Endothelial cell of umbilical vein (primary cell): Measurements from ENCODE around the gene LILRA5. TPM values are rescaled to one million over a fixed set of nuclear protein-coding genes. Genes with fewer than 3 reads are reported as not detected.

Experiments used
- BruUV-seq: library from RNA; stranded (reverse); fragments of 400-500 nt; replicated peaks from 2 replicates; lab custom pipeline; 2021; lab: Mats Ljungman, UMichigan
- CTCF ChIA-PET: fragments of 300-600, 350-600 bp; sonication (Branson Sonifier 250); formaldehyde crosslinking; loops from one replicate; lab custom pipeline; 2021; ENCODE audit warnings: antibody characterized with exemption, inconsistent platforms; lab: Charles Lee
- POLR2A ChIA-PET: fragments of 300-600, 350-600 bp; sonication (Branson Sonifier 250); formaldehyde crosslinking; loops from one replicate; lab custom pipeline; 2021; ENCODE audit warnings: antibody characterized with exemption, inconsistent platforms; lab: Charles Lee
- DNase-seq: peaks from one replicate; pipeline ENCODE4 v3.0.0-alpha.2; 2011; ENCODE audit warnings: low read depth, low spot score
- FAIRE-seq: peaks from 2 replicates; lab custom pipeline; 2011; peaks lifted over from hg19 to GRCh38; lab: Jason Lieb, UNC
- H2AFZ ChIP-seq: 2 replicates; pipeline ENCODE4 v1.6.0; 2012; ENCODE audit warnings: low read depth, low read length, control low read depth, inconsistent platforms
- H3K27ac ChIP-seq: 2 replicates; pipeline ENCODE4 v1.5.1; 2011; ENCODE audit warnings: low read depth, mild to moderate bottlenecking, control low read depth, low read length, moderate library complexity; ENCODE audit not compliant: insufficient read depth
- H3K27me3 ChIP-seq, 2 experiments: 2 replicates each; pipeline versions ENCODE4 v1.6.0 to v1.6.1; 2011; ENCODE audit warnings: low read length in 2 of 2, mixed read lengths in 1 of 2; ENCODE audit not compliant: control insufficient read depth in 2 of 2, insufficient read depth in 2 of 2
- H3K36me3 ChIP-seq, 2 experiments: 2 replicates in 1 of 2; 3 replicates in 1 of 2; pipeline ENCODE4 v1.5.1; 2011; ENCODE audit warnings: low read length in 2 of 2, mild to moderate bottlenecking in 1 of 2, moderate library complexity in 1 of 2; ENCODE audit not compliant: control insufficient read depth in 2 of 2, insufficient read depth in 2 of 2; ENCODE audit errors: extremely low read depth in 1 of 2
- H3K4me1 ChIP-seq: 3 replicates; pipeline ENCODE4 v1.5.1; 2011; ENCODE audit warnings: mild to moderate bottlenecking, low read length; ENCODE audit not compliant: control insufficient read depth, insufficient read depth; ENCODE audit errors: extremely low read depth
- H3K4me2 ChIP-seq: 2 replicates; pipeline ENCODE4 v1.6.1; 2011; ENCODE audit warnings: low read length, control low read depth, mixed read lengths; ENCODE audit not compliant: insufficient read depth
- H3K4me3 ChIP-seq, 3 experiments: fragments of 200-600 bp in 1 of 3; sonication (generic), shearing (Covaris generic) in 1 of 3; replicated peaks in 1 of 3; 2 replicates each; pipeline ENCODE4 v1.5.1; 2011 to 2016; ENCODE audit warnings: control low read depth in 3 of 3, low read length in 3 of 3, mild to moderate bottlenecking in 2 of 3, inconsistent platforms in 1 of 3, low read depth in 1 of 3, moderate library complexity in 1 of 3; ENCODE audit not compliant: insufficient read depth in 1 of 3
- H3K79me2 ChIP-seq: 2 replicates; pipeline ENCODE4 v1.6.0; 2012; ENCODE audit warnings: low read length, inconsistent platforms; ENCODE audit not compliant: control insufficient read depth, insufficient read depth
- H3K9ac ChIP-seq: replicated peaks from 2 replicates; pipeline ENCODE3; 2011; ENCODE audit warnings: low read length, control low read depth; ENCODE audit not compliant: insufficient read depth; ENCODE audit errors: extremely low read depth
- H3K9me1 ChIP-seq: replicated peaks from 3 replicates; pipeline ENCODE4 v1.6.0; 2011; ENCODE audit warnings: mild to moderate bottlenecking, low read length; ENCODE audit not compliant: control insufficient read depth, insufficient read depth; ENCODE audit errors: extremely low read depth
- H3K9me3 ChIP-seq: replicated peaks from 2 replicates; pipeline ENCODE4 v1.5.1; 2012; ENCODE audit warnings: low read length, inconsistent platforms; ENCODE audit not compliant: control insufficient read depth, insufficient read depth
- H4K20me1 ChIP-seq: replicated peaks from 2 replicates; pipeline ENCODE3; 2011; ENCODE audit warnings: mild to moderate bottlenecking, low read length; ENCODE audit not compliant: control insufficient read depth, insufficient read depth; ENCODE audit errors: extremely low read depth
- EZH2 ChIP-seq: IDR thresholded peaks from 2 replicates; pipeline ENCODE4 v1.6.1; 2012; ENCODE audit warnings: borderline replicate concordance, low read depth, mild to moderate bottlenecking, moderate library complexity, low read length, inconsistent platforms; ENCODE audit not compliant: severe bottlenecking
- FOS ChIP-seq: IDR thresholded peaks from 2 replicates; pipeline ENCODE4 v1.6.1; 2011; ENCODE audit warnings: mild to moderate bottlenecking, low read length, moderate library complexity, borderline replicate concordance; ENCODE audit not compliant: insufficient read depth
- GATA2 ChIP-seq: IDR thresholded peaks from 2 replicates; pipeline ENCODE4 v1.7.0; 2011; ENCODE audit warnings: low read depth, mild to moderate bottlenecking, moderate library complexity, mixed read lengths, low read length; ENCODE audit not compliant: insufficient read length, insufficient read depth
- JUN ChIP-seq: IDR thresholded peaks from 2 replicates; pipeline ENCODE4 v1.6.1; 2011; ENCODE audit warnings: borderline replicate concordance, low read depth; ENCODE audit not compliant: insufficient read length, insufficient read depth
- MYC ChIP-seq: IDR thresholded peaks from one replicate; pipeline ENCODE4 v1.6.1; 2011; ENCODE audit warnings: mild to moderate bottlenecking, low read depth, low read length
- POLR2A ChIP-seq: IDR thresholded peaks from 2 replicates; pipeline ENCODE4 v1.6.1; 2012; ENCODE audit warnings: low read depth, mild to moderate bottlenecking, control low read depth, low read length
- POLR2AphosphoS5 ChIP-seq: IDR thresholded peaks from 2 replicates; pipeline ENCODE4 v1.6.1; 2012; ENCODE audit warnings: low read depth, mild to moderate bottlenecking, control low read depth, low read length, moderate library complexity; ENCODE audit not compliant: insufficient read depth
- dilution Hi-C: fragments of 300-500 bp; cut with MboI; formaldehyde crosslinking; loops from one replicate; pipeline ENCODE4 v1.15.0; 2019; ENCODE audit warnings: low sequenced_read_pairs; ENCODE audit not compliant: extremely low pct_ligation_motif_present
- intact Hi-C: fragments of 100-400 bp; cut with micrococcal nuclease; formaldehyde crosslinking; loops from one replicate; pipeline ENCODE4 v1.10.0; 2022
- polyA plus RNA-seq, 4 experiments: library from polyadenylated mRNA; depleted of rRNA in 3 of 4; stranded (reverse) in 3 of 4; unstranded in 1 of 4; fragments of >200 nt; gene quantifications; 2 replicates each; pipeline versions ENCODE4 v1.2.1 to v1.2.3, GENCODE V29; 2011 to 2012; ENCODE audit warnings: missing spikeins in 1 of 4
- total RNA-seq: library from RNA; stranded (reverse); gene quantifications from 2 replicates; pipeline ENCODE4 v1.2.3, GENCODE V29; 2021
- TF ChIP-seq, protein P1 (sequence below), 2 donors: IDR thresholded peaks; 1 replicate in 1 of 2; 2 replicates in 1 of 2; pipeline ENCODE4 v1.5.1; 2011; ENCODE audit warnings: low read length in 2 of 2, mild to moderate bottlenecking in 2 of 2, moderate library complexity in 2 of 2, control low read depth in 1 of 2, inconsistent platforms in 1 of 2, low read depth in 1 of 2; ENCODE audit not compliant: insufficient read depth in 1 of 2; ENCODE audit errors: extremely low read depth in 1 of 2
- TF ChIP-seq, protein P2 (sequence below): IDR thresholded peaks from 2 replicates; pipeline ENCODE4 v1.6.1; 2011; ENCODE audit not compliant: insufficient read depth, insufficient read length

Gene LILRA5
- total and polyA plus RNA-seq, 2 donors (not counting 3 experiments of a cell fraction or from before 2014, with no cell fraction given) = not detected

DNA sequence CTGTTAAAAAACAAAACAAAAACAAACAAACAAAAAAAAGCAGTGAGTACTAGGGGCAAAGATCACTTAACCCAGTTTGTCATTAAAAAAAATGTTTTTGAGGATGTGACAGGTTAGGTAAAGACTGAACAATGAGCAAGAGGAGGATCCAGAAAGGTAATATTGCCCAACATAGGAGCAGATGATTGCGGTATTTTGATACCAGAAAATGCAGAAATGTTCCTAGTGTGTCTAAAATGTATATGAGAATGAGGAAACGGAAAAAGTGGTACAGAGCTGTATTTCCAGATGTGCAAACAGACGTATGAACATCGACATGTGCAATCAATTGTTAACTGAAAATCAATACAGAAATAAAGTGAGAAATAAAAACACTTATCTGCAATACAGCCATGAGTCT lies 30.9 kb upstream of the LILRA5 start:
- no peaks in the 10 kb centered on the region for H3K4me1 ChIP-seq
- H3K4me2 ChIP-seq = no peak overlapping the region
- H3K36me3 ChIP-seq = no peaks in the 10 kb centered on the region
- TF ChIP-seq GATA2 = no peak
- TF ChIP-seq, protein P1, sequence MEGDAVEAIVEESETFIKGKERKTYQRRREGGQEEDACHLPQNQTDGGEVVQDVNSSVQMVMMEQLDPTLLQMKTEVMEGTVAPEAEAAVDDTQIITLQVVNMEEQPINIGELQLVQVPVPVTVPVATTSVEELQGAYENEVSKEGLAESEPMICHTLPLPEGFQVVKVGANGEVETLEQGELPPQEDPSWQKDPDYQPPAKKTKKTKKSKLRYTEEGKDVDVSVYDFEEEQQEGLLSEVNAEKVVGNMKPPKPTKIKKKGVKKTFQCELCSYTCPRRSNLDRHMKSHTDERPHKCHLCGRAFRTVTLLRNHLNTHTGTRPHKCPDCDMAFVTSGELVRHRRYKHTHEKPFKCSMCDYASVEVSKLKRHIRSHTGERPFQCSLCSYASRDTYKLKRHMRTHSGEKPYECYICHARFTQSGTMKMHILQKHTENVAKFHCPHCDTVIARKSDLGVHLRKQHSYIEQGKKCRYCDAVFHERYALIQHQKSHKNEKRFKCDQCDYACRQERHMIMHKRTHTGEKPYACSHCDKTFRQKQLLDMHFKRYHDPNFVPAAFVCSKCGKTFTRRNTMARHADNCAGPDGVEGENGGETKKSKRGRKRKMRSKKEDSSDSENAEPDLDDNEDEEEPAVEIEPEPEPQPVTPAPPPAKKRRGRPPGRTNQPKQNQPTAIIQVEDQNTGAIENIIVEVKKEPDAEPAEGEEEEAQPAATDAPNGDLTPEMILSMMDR (IDR thresholded peaks at IDR 0.05; ENCODE audit: extremely low read depth in 1 of 2, insufficient read depth in 1 of 2, low read depth in 1 of 2, low read length in 2 of 2) = no peak
- TF ChIP-seq FOS = no peak
- no peak for TF ChIP-seq POLR2AphosphoS5
- no peak for TF ChIP-seq MYC
- no peak for TF ChIP-seq POLR2A
- no peak for TF ChIP-seq JUN
- TF ChIP-seq, protein P2, sequence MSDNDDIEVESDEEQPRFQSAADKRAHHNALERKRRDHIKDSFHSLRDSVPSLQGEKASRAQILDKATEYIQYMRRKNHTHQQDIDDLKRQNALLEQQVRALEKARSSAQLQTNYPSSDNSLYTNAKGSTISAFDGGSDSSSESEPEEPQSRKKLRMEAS = no peak
- no peak for TF ChIP-seq EZH2
- H3K27ac ChIP-seq = no peak overlapping the region
- no TSS peak for BruUV-seq
- H3K4me3 ChIP-seq = no peak overlapping the region
- intact Hi-C loops = no loop called here
- H3K9ac ChIP-seq = no peak overlapping the region
- no peaks in the 10 kb centered on the region for H3K9me1 ChIP-seq
- ChIA-PET POLR2A (no interaction called here), CTCF (no interaction called here)
- dilution Hi-C loops = no loop called here
- DNase-seq = no peak
- no peak for FAIRE-seq
- H3K79me2 ChIP-seq = no peaks in the 10 kb centered on the region
- no peaks in the 10 kb centered on the region for H3K9me3 ChIP-seq
- no peaks in the 10 kb centered on the region for H4K20me1 ChIP-seq
- no peak overlapping the region for H2AFZ ChIP-seq
- H3K27me3 ChIP-seq = no peaks in the 10 kb centered on the region
